ENCODE measurements around the gene WRAP73.

DNA sequence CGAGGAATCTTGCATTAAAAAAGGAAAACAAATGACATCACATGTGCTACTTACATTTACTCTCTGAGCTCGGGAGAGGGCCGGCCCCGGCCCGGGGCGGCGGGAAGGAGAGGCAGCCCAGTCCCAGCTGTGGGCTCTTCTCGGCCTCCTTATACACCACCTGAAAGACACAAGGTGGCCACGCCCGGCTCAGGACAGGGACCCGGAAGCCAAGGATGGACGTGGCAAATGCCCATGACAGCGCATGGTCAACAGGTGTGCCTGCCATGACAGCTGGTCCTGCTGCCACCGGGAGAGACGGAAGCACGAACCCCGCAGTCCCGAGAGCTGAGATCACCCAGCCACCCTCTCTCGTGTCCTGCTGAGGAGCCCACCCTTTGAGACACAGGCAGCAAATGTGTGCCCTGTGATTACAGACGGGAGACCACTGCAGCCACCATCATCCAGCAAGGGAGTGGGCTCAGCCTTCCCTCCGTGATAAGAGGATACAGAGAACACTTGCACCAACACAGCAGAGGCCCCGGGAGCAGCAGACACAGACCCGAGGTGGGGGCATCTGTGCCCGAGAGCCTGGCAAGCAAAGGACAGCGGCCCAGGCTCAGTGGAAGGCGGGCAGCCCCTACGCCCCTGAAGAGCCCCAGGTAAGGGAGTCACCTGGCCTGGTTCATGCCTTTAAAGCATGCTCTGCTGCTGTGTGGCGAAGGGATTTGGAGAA, 16.4 kb downstream of the WRAP73 start:
- TF ChIP-seq, protein P1, sequence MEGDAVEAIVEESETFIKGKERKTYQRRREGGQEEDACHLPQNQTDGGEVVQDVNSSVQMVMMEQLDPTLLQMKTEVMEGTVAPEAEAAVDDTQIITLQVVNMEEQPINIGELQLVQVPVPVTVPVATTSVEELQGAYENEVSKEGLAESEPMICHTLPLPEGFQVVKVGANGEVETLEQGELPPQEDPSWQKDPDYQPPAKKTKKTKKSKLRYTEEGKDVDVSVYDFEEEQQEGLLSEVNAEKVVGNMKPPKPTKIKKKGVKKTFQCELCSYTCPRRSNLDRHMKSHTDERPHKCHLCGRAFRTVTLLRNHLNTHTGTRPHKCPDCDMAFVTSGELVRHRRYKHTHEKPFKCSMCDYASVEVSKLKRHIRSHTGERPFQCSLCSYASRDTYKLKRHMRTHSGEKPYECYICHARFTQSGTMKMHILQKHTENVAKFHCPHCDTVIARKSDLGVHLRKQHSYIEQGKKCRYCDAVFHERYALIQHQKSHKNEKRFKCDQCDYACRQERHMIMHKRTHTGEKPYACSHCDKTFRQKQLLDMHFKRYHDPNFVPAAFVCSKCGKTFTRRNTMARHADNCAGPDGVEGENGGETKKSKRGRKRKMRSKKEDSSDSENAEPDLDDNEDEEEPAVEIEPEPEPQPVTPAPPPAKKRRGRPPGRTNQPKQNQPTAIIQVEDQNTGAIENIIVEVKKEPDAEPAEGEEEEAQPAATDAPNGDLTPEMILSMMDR (IDR thresholded peaks at IDR 0.05; ENCODE audit: low read depth, low read length): no peak
- no peak for TF ChIP-seq EZH2phosphoT487 (IDR thresholded peaks at IDR 0.05; ENCODE audit: low read depth)

Data from OCI-LY3 (cell line).